GM10266 (cell line): ENCODE measurements around the gene PLXNB3.

Experiments
- DNase-seq: peaks from one replicate; pipeline ENCODE4 v3.0.0; 2012; ENCODE audit errors: extremely low spot score
- TF ChIP-seq, protein P1 (sequence below): IDR thresholded peaks from 2 replicates; pipeline ENCODE4 v1.5.1; 2012; ENCODE audit warnings: mild to moderate bottlenecking, low read depth; ENCODE audit not compliant: control insufficient read depth, insufficient read depth; ENCODE audit errors: missing control alignments

Gene PLXNB3

DNA sequence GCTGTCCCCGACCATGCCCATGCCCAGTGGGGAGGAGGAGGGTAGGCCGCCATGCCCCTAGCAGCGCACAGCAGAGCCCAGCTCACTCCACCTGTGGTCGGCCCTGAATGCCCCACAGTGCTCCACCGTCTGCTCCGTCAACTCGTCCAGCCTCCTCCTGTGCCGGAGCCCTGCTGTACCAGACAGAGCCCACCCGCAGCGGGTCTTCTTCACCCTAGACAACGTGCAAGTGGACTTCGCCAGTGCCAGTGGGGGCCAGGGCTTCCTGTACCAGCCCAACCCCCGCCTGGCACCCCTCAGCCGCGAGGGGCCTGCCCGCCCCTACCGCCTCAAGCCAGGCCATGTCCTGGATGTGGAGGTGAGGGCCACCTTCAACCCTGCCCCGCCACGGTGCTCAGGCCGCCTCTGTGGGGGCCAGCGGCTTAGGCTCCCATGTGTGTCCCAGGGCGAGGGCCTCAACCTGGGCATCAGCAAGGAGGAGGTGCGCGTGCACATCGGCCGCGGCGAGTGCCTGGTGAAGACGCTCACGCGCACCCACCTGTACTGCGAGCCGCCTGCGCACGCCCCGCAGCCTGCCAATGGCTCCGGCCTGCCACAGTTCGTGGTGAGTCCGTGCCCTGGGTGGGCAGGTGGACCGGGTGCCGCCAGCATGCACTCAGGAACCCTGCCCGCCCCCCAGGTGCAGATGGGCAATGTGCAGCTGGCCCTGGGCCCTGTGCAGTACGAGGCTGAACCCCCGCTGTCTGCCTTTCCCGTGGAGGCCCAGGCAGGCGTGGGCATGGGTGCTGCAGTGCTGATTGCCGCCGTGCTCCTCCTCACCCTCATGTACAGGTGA lies 9.9 kb downstream of the PLXNB3 start:
- TF ChIP-seq, protein P1, sequence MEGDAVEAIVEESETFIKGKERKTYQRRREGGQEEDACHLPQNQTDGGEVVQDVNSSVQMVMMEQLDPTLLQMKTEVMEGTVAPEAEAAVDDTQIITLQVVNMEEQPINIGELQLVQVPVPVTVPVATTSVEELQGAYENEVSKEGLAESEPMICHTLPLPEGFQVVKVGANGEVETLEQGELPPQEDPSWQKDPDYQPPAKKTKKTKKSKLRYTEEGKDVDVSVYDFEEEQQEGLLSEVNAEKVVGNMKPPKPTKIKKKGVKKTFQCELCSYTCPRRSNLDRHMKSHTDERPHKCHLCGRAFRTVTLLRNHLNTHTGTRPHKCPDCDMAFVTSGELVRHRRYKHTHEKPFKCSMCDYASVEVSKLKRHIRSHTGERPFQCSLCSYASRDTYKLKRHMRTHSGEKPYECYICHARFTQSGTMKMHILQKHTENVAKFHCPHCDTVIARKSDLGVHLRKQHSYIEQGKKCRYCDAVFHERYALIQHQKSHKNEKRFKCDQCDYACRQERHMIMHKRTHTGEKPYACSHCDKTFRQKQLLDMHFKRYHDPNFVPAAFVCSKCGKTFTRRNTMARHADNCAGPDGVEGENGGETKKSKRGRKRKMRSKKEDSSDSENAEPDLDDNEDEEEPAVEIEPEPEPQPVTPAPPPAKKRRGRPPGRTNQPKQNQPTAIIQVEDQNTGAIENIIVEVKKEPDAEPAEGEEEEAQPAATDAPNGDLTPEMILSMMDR: no peak
- DNase-seq: no peak

- TF ChIP-seq, protein P1: no peak
- DNase-seq: no peak
Measured at GRCh38 chrX:153774576-153775292, 10.7 kb downstream of the PLXNB3 start.

- TF ChIP-seq, protein P1: no peak
- no peak for DNase-seq
Measured at GRCh38 chrX:153775293-153776119, 11.5 kb downstream of the PLXNB3 start.

GRCh38 chrX:153776120-153776599 lies 12.1 kb downstream of the PLXNB3 start:
- DNase-seq: peak; percentile 16
- TF ChIP-seq, protein P1: no peak

- peak; percentile 50 for DNase-seq
- TF ChIP-seq, protein P1: no peak
Measured at GRCh38 chrX:153776611-153777045, 12.6 kb downstream of the PLXNB3 start.

DNA sequence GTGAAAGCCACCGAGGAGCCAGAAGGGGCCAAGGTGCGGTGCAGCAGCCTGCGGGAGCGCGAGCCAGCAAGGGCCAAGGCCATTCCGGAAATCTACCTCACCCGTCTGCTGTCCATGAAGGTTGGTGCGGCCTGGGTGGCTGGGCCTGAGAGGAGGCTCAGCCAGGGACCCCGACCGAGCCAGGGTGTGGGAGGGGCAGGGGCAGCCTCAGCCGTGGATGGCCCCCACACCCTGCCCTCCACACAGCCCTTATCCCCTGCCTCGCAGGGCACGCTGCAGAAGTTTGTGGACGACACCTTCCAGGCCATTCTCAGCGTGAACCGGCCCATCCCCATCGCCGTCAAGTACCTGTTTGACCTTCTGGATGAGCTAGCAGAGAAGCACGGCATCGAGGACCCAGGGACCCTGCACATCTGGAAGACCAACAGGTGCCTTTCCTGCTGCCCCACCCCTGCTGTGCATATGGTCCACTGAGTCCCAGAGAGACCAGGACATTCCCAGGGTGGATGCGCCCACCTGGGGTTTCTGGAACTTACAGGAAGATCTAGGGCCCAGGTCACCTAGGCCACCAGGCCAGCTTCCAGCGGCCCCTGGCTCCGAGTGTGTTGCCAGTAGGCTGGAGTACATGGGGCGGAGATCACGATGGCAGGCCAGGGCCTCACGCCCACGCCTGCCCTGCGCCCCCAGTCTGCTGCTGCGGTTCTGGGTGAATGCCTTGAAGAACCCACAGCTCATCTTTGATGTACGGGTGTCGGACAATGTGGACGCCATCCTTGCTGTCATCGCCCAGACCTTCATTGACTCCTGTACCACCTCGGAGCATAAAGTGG lies 13.4 kb downstream of the PLXNB3 start:
- DNase-seq: no peak
- TF ChIP-seq, protein P1: no peak
